ENCODE results near the gene SH3RF3.
"Not testable (repeated sequence)": the region's sequence is repeated elsewhere in the genome, so short reads cannot be mapped to it uniquely, and the experiment has no call there.

Gene SH3RF3

GRCh38 chr2:109222825-109223471 is 93.9 kb downstream of the SH3RF3 start:
- DNase-seq = no peak

GRCh38 chr2:109223490-109223889 is 94.5 kb downstream of the SH3RF3 start:
- DNase-seq = no peak

- not testable (repeated sequence) for DNase-seq
Measured at GRCh38 chr2:109224341-109224740, 95.3 kb downstream of the SH3RF3 start.

- no peak for DNase-seq
Measured at GRCh38 chr2:109225170-109225782, 96.3 kb downstream of the SH3RF3 start.

GRCh38 chr2:109226128-109226527 is 97.1 kb downstream of the SH3RF3 start:
- no peak for DNase-seq

- DNase-seq = no peak
Measured at GRCh38 chr2:109226622-109227021, 97.6 kb downstream of the SH3RF3 start.

GRCh38 chr2:109229094-109229675 is 100.2 kb downstream of the SH3RF3 start:
- no peak for DNase-seq

- no peak for DNase-seq
Measured at GRCh38 chr2:109230941-109231420, 102.0 kb downstream of the SH3RF3 start.

- DNase-seq = no peak
Measured at GRCh38 chr2:109231428-109231827, 102.4 kb downstream of the SH3RF3 start.

GRCh38 chr2:109231996-109232705 is 103.1 kb downstream of the SH3RF3 start:
- no peak for DNase-seq

GRCh38 chr2:109232909-109233308 is 103.9 kb downstream of the SH3RF3 start:
- no peak for DNase-seq

- no peak for DNase-seq
Measured at GRCh38 chr2:109233643-109234042, 104.6 kb downstream of the SH3RF3 start.

GRCh38 chr2:109234355-109234754 is 105.3 kb downstream of the SH3RF3 start:
- no peak for DNase-seq

- no peak for DNase-seq
Measured at GRCh38 chr2:109236147-109236546, 107.1 kb downstream of the SH3RF3 start.

- DNase-seq = no peak
Measured at GRCh38 chr2:109237792-109238191, 108.8 kb downstream of the SH3RF3 start.

GRCh38 chr2:109238580-109238979 is 109.6 kb downstream of the SH3RF3 start:
- no peak for DNase-seq

- DNase-seq = no peak
Measured at GRCh38 chr2:109239720-109240119, 110.7 kb downstream of the SH3RF3 start.

GRCh38 chr2:109242210-109242653 is 113.2 kb downstream of the SH3RF3 start:
- no peak for DNase-seq

- no peak for DNase-seq
Measured at GRCh38 chr2:109242654-109243331, 113.8 kb downstream of the SH3RF3 start.

- no peak for DNase-seq
Measured at GRCh38 chr2:109243526-109244303, 114.7 kb downstream of the SH3RF3 start.

- DNase-seq = no peak
Measured at GRCh38 chr2:109244304-109244582, 115.2 kb downstream of the SH3RF3 start.

GRCh38 chr2:109244750-109245382 is 115.9 kb downstream of the SH3RF3 start:
- no peak for DNase-seq
